CD8-positive, alpha-beta memory T cell (primary cell): ENCODE measurements around the gene CLHC1. TPM values are rescaled to one million over a fixed set of nuclear protein-coding genes. Genes with fewer than 3 reads are reported as not detected.
A peak's percentile ranks its signal among the peaks of the same experiment; 100 is the strongest.

Source experiments
- CTCF ChIA-PET: fragments of 350-600 bp; sonication (Branson Sonifier 250); formaldehyde crosslinking; loops from one replicate; lab custom pipeline; 2021; ENCODE audit warnings: antibody characterized with exemption; lab: Charles Lee
- POLR2A ChIA-PET: fragments of 350-600 bp; sonication (Branson Sonifier 250); formaldehyde crosslinking; loops from one replicate; lab custom pipeline; 2021; ENCODE audit warnings: antibody characterized with exemption; lab: Charles Lee
- DNase-seq, 5 donors: peaks; one replicate each; pipeline versions ENCODE4 v3.0.0 to v3.0.0-alpha.2; 2020 to 2022; ENCODE audit warnings: mixed read lengths in 1 of 5
- H3K27ac ChIP-seq: one replicate; pipeline ENCODE4 v1.7.0; 2013; ENCODE audit warnings: low read depth, mild to moderate bottlenecking, low read length, moderate library complexity
- H3K27me3 ChIP-seq: 2 replicates; pipeline ENCODE4 v1.7.0; 2013; ENCODE audit warnings: low read length, mild to moderate bottlenecking; ENCODE audit not compliant: insufficient read depth, poor library complexity, severe bottlenecking
- H3K36me3 ChIP-seq: 2 replicates; pipeline ENCODE4 v1.7.0; 2013; ENCODE audit warnings: mild to moderate bottlenecking, low read length, moderate library complexity; ENCODE audit not compliant: insufficient read depth
- H3K4me1 ChIP-seq: 2 replicates; pipeline ENCODE4 v1.7.0; 2013; ENCODE audit warnings: mild to moderate bottlenecking, low read length, moderate library complexity; ENCODE audit not compliant: insufficient read depth
- H3K4me3 ChIP-seq: 2 replicates; pipeline ENCODE4 v1.7.0; 2013; ENCODE audit warnings: mild to moderate bottlenecking, low read length
- H3K9me3 ChIP-seq: 2 replicates; pipeline ENCODE4 v1.7.0; 2013; ENCODE audit warnings: mild to moderate bottlenecking, low read length
- H3K27ac Mint-ChIP-seq, 8 donors: one replicate each; pipeline ENCODE4 v1.8.0; 2020 to 2021; ENCODE audit warnings: mixed read lengths in 8 of 8, mild to moderate bottlenecking in 6 of 8, inconsistent platforms in 3 of 8, moderate library complexity in 3 of 8
- H3K27me3 Mint-ChIP-seq, 2 donors: one replicate each; pipeline ENCODE4 v1.8.0; 2020 to 2021; ENCODE audit warnings: mixed read lengths in 2 of 2, mild to moderate bottlenecking in 1 of 2, moderate library complexity in 1 of 2
- H3K36me3 Mint-ChIP-seq, 3 donors: one replicate each; pipeline ENCODE4 v1.8.0; 2020 to 2021; ENCODE audit warnings: mixed read lengths in 3 of 3, inconsistent platforms in 1 of 3, mild to moderate bottlenecking in 1 of 3
- H3K4me1 Mint-ChIP-seq, 3 donors: one replicate each; pipeline ENCODE4 v1.8.0; 2020 to 2021; ENCODE audit warnings: mixed read lengths in 3 of 3, inconsistent platforms in 1 of 3, mild to moderate bottlenecking in 1 of 3
- H3K4me3 Mint-ChIP-seq, 7 donors: one replicate each; pipeline ENCODE4 v1.8.0; 2020 to 2021; ENCODE audit warnings: mixed read lengths in 7 of 7, mild to moderate bottlenecking in 6 of 7, moderate library complexity in 4 of 7, inconsistent platforms in 2 of 7
- H3K9me3 Mint-ChIP-seq, 5 donors: one replicate each; pipeline ENCODE4 v1.8.0; 2020 to 2022; ENCODE audit warnings: mixed read lengths in 5 of 5, mild to moderate bottlenecking in 3 of 5, moderate library complexity in 2 of 5, inconsistent platforms in 1 of 5
- polyA plus RNA-seq: library from polyadenylated mRNA; unstranded; fragments of 300-500 nt; fragmentation: Illumina TruSeq; gene quantifications from one replicate; pipeline ENCODE4 v1.2.3, GENCODE V29; 2021
- total RNA-seq, 2 experiments: library from RNA; stranded (reverse); gene quantifications; one replicate each; pipeline ENCODE4 v1.2.3, GENCODE V29; 2021

Gene CLHC1
- total and polyA plus RNA-seq, 3 experiments from 2014 or later: 1.1 to 9.8 (median 8.4) TPM

DNA sequence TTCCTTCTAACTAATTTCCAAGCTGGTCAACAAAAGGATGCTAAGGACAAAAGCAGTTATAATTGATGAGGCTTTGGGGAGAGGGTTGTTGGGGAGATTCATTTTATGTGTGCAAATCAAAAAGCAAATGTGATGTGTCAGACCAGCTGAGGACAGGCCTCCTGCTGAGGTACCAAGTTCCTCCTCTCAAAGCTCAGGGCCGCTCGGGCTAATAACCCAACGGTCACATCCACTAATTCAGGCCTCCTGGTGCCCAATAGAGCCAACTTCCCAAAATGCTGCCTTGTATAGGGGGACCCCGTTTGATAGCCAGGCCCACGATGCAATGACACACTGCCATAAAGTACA is 93.2 kb downstream of the CLHC1 start:
- H3K36me3 Mint-ChIP-seq: peaks cover 0 to under 1% (median 0%) of the 10 kb centered on the region in 3 donors
- H3K27me3 Mint-ChIP-seq: peaks cover 0 to 3% of the 10 kb centered on the region in 2 donors
- no peaks in the 10 kb centered on the region for H3K27me3 ChIP-seq
- ChIA-PET CTCF (no interaction called here), POLR2A (no interaction called here)
- no peaks in the 10 kb centered on the region for H3K36me3 ChIP-seq
- H3K4me1 ChIP-seq: peaks cover 26% of the 10 kb centered on the region
- no peaks in the 10 kb centered on the region for H3K9me3 Mint-ChIP-seq
- DNase-seq: no peak
- no peak overlapping the region for H3K4me3 Mint-ChIP-seq
- H3K9me3 ChIP-seq: no peaks in the 10 kb centered on the region
- no peak overlapping the region for H3K27ac Mint-ChIP-seq
- H3K4me1 Mint-ChIP-seq: peaks cover 24 to 40% (median 31%) of the 10 kb centered on the region in 3 donors
- no peak overlapping the region for H3K27ac ChIP-seq
- no peak overlapping the region for H3K4me3 ChIP-seq

DNA sequence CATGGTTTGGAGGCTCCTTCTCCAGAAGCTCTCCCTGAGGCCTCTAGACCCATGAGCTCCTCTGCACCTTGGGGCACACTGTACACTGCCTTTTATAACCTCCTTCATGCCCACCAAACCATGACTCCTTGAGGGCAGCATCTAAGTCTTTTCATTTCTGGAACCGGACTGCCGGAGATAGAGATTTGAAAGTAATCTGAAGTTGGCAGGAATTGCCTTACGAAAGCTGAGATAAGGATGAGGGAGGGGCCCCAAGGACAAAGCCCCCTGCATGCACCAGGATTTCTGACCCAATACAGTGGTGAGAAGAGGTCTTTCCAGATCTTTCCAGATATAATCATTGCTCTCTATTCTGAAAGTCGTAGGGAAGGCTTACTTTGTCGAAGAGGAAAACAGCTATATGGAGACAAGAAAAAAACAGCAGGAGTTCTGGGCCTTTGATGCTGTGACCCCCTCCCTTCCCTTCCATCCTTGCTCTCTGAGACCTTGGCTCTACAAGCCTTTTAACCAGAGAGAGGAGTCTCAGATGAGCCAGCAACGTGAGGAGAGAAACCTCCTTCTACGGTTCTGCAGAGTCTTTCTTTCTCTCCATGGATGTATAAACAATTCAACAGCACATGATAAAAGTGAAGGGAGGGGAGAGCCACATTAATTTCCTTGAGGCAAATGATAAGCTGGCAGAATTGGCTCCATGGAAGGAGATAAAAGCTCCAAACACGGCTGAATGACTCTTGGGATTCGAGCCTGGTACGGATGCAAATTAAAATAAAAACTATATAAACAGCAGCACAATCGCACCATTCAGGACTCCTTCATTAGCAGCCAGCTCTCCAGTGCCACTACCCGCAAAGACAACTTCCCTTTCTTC is 93.8 kb downstream of the CLHC1 start:
- no peak for DNase-seq
- peaks cover 32% of the 10 kb centered on the region for H3K4me1 ChIP-seq
- ChIA-PET CTCF (interaction anchor here (0.8 kb wide), 1 partner anchor 33 kb away, joined by 3 read pairs; no protein-coding TSS in a partner anchor), POLR2A (no interaction called here)
- H3K27ac ChIP-seq: peak overlapping the region; percentile 41
- no peaks in the 10 kb centered on the region for H3K36me3 Mint-ChIP-seq
- H3K9me3 ChIP-seq: no peaks in the 10 kb centered on the region
- H3K36me3 ChIP-seq: no peaks in the 10 kb centered on the region
- no peaks in the 10 kb centered on the region for H3K27me3 ChIP-seq
- H3K27me3 Mint-ChIP-seq: peaks cover 0 to 3% of the 10 kb centered on the region in 2 donors
- peaks cover 30 to 46% (median 37%) of the 10 kb centered on the region in 3 donors for H3K4me1 Mint-ChIP-seq
- H3K27ac Mint-ChIP-seq: no peak overlapping the region
- no peaks in the 10 kb centered on the region for H3K9me3 Mint-ChIP-seq
- no peak overlapping the region for H3K4me3 Mint-ChIP-seq
- no peak overlapping the region for H3K4me3 ChIP-seq

DNA sequence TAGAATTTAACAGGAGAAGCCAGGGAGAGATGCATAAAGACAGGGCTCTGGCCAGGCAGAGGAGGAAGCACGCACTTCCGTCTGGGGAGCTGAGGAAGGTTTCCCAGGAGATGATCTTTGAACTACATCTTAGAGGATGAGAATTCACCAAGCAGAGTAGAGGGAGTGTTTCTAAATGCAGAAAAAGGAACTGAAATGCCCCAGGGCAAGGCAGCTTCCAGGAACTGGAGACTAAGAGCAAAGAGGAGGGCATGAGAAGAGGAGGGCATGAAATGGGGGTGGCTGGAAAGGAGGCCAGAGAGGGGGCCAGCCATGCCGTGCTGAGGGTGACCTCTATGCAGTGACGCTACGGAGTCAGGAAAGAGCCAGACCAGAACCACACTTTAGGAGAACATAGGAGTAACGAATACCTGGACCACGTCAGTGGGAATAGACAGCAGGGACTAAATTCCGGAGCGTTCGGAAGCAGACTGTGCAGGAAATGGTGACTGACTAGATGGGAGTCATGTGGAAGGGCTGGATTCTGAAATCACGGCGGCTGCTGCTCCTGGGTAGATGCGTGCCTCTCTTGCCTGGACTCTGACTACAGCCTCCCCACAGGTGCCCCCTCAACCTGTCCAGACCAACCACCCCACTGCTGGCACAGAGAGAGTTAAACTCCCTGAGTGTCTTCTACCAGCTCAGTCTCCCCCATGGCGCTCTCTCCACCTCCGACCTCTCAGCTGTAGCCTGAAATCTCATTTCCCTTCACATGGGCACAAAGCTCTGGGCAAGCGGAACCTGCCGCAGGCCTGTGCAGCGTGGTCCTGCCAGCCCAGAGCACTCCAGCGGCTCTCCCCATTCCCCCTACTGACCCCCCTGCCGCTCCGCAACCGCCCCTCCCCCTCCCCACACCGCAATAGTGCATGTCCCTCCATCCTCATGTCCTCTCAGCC is 94.8 kb downstream of the CLHC1 start:
- ChIA-PET POLR2A (no interaction called here), CTCF (interaction anchor here (1.1 to 1.2 kb wide), 2 partner anchors 7 to 86 kb away, joined by 3 read pairs; no protein-coding TSS in a partner anchor)
- Mint-ChIP-seq H3K27me3 (no peaks in the 10 kb centered on the region), H3K4me3 (no peak overlapping the region), H3K4me1 (peaks cover 31 to 46% (median 37%) of the 10 kb centered on the region in 3 donors), H3K27ac (no peak overlapping the region), H3K36me3 (no peaks in the 10 kb centered on the region), H3K9me3 (no peaks in the 10 kb centered on the region)
- H3K27me3 ChIP-seq: no peaks in the 10 kb centered on the region
- H3K4me3 ChIP-seq: no peak overlapping the region
- H3K4me1 ChIP-seq: peaks cover 36% of the 10 kb centered on the region
- no peaks in the 10 kb centered on the region for H3K9me3 ChIP-seq
- DNase-seq: no peak
- H3K27ac ChIP-seq: peak overlapping the region; percentile 17
- no peaks in the 10 kb centered on the region for H3K36me3 ChIP-seq

DNA sequence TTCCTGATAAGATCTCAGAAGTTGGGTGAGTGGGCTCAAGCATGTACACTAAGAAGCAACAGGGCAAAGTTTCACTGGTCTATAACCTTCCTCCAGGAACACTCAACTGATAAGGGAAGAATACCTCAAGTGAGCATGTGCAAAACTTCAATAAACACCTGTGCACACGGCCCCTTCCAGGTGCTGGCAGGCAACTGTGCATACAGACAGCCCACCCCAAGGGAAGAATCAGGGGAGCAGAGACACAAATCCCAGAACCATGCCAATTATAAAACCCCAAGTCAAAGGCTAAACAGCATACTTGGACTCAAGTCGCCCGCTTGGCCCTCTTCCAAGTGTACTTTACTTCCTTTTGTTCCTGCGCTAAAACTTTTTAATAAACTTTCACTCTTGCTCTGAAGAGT is 96.0 kb downstream of the CLHC1 start:
- ChIA-PET POLR2A (no interaction called here), CTCF (interaction anchor here (1.2 kb wide), 1 partner anchor 8 kb away, joined by 3 read pairs; no protein-coding TSS in a partner anchor)
- no peak overlapping the region for H3K27ac ChIP-seq
- H3K4me1 Mint-ChIP-seq: peaks cover 27 to 36% (median 30%) of the 10 kb centered on the region in 3 donors
- no peaks in the 10 kb centered on the region for H3K36me3 Mint-ChIP-seq
- no peaks in the 10 kb centered on the region for H3K9me3 Mint-ChIP-seq
- peaks cover 32% of the 10 kb centered on the region for H3K4me1 ChIP-seq
- H3K9me3 ChIP-seq: no peaks in the 10 kb centered on the region
- no peak for DNase-seq
- H3K27me3 Mint-ChIP-seq: no peaks in the 10 kb centered on the region
- H3K36me3 ChIP-seq: no peaks in the 10 kb centered on the region
- no peaks in the 10 kb centered on the region for H3K27me3 ChIP-seq
- H3K4me3 ChIP-seq: no peak overlapping the region
- peak overlapping the region in 2 of 8 donors; percentile 20 to 39 for H3K27ac Mint-ChIP-seq
- H3K4me3 Mint-ChIP-seq: no peak overlapping the region

DNA sequence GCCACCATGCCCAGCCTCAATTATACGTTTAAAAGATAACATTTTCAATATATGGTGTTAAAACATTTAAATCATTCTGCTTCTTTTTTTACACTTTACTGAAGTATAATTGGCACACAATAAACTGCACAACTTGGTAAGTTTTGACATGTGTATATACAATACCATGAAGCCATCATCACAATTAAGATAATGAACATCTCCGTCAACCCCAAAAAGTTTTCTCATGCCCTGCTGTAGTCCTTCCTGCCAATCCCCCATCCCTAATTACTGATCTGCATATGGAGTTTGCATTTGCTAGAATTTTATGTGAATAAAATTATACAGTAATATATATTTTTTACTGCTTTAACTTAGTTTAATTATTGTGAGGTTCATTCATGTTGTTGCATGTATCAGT is 96.6 kb downstream of the CLHC1 start:
- ChIA-PET CTCF (no interaction called here), POLR2A (no interaction called here)
- Mint-ChIP-seq H3K4me3 (peak overlapping the region in 1 of 7 donors; percentile 40), H3K9me3 (no peaks in the 10 kb centered on the region), H3K27ac (peak overlapping the region in 1 of 8 donors; percentile 65), H3K36me3 (no peaks in the 10 kb centered on the region), H3K4me1 (peaks cover 27 to 31% (median 30%) of the 10 kb centered on the region in 3 donors), H3K27me3 (no peaks in the 10 kb centered on the region)
- Histone ChIP-seq H3K4me3 (no peak overlapping the region), H3K4me1 (peaks cover 32% of the 10 kb centered on the region), H3K36me3 (no peaks in the 10 kb centered on the region), H3K27me3 (no peaks in the 10 kb centered on the region), H3K9me3 (no peaks in the 10 kb centered on the region), H3K27ac (no peak overlapping the region)
- no peak for DNase-seq

DNA sequence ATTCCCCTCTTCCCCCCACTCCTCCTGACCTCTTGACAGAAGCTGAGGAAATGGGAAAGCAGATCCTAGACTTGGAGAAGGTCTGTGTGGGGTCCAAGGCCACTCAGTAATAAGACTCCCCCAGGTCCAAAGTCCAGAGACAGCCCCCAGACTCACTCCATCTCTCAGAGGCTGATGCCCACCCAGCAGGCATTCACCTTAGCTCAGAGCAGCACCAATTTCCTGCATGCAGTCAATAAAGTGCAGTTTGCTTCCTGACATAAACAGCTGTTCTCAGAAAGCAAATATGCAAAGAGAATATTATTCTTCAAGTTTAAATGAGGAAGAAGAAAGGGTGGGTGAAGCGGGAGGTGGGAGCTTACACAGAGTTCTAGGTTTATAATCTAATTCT is 97.8 kb downstream of the CLHC1 start:
- Histone ChIP-seq H3K27ac (peak overlapping the region; percentile 71), H3K4me3 (peak overlapping the region; percentile 60), H3K4me1 (peaks cover 32% of the 10 kb centered on the region), H3K9me3 (no peaks in the 10 kb centered on the region), H3K27me3 (no peaks in the 10 kb centered on the region), H3K36me3 (no peaks in the 10 kb centered on the region)
- no peaks in the 10 kb centered on the region for H3K36me3 Mint-ChIP-seq
- H3K9me3 Mint-ChIP-seq: no peaks in the 10 kb centered on the region
- no peaks in the 10 kb centered on the region for H3K27me3 Mint-ChIP-seq
- H3K4me1 Mint-ChIP-seq: peaks cover 27 to 31% (median 30%) of the 10 kb centered on the region in 3 donors
- peak overlapping the region; percentile 85 to 98 (median 96) for H3K27ac Mint-ChIP-seq
- CTCF ChIA-PET: interaction anchor here (1.2 to 1.6 kb wide), 2 partner anchors 84 to 89 kb away, joined by 3 to 10 read pairs; partner anchors contain the start of gene RTN4
- POLR2A ChIA-PET: interaction anchor here (2.0 kb wide), 1 partner anchor 84 kb away, joined by 7 read pairs; the partner anchor contains the start of gene RTN4
- no peak for DNase-seq
- peak overlapping the region; percentile 75 to 96 (median 90) for H3K4me3 Mint-ChIP-seq

DNA sequence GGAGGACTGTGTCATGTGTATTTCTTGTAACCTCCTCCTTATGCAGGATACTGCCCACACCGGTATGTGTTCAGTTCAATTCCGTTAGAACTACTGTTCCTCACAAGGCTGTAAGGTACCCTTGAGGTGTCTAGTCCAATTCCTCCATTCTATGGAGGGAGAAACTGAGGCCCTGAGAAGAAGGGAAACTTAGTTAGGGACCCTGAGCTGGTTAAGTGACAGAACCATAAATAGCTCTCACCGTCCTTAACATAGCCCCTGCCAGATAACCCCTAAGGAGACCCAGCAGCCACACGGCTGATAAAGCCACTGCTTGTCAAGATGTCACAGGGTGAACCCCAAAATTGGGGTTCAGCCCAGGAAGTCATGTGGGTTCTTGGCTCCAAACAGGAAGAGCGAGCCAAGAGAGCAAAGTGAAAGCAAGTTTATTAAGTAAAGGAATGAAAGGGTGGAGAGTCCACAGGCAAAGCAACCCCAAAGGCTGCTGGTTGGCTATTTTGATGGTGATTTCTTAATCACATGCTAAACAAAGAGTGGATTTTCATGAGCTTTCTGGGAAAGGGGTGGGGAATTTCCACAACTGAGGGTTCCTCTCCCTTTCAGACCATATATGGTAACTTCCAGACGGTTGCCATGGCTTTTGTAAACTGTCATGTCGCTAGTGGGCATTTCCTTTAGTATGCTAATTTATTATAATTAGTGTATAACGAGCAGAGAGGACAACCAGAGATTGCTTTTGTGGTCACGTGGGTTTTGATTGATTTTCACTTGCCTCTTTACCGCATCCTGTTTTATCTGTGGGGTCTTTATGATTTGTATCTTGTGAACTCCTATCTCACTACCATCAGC is 98.4 kb downstream of the CLHC1 start:
- Mint-ChIP-seq H3K36me3 (no peaks in the 10 kb centered on the region), H3K27me3 (no peaks in the 10 kb centered on the region), H3K4me1 (peaks cover 27 to 31% (median 30%) of the 10 kb centered on the region in 3 donors), H3K9me3 (no peaks in the 10 kb centered on the region), H3K4me3 (peak overlapping the region; percentile 75 to 96 (median 90)), H3K27ac (peak overlapping the region; percentile 85 to 98 (median 96))
- H3K27me3 ChIP-seq: no peaks in the 10 kb centered on the region
- POLR2A ChIA-PET: interaction anchor here (0.9 to 2.0 kb wide), 2 partner anchors 83 to 99 kb away, joined by 3 to 7 read pairs; partner anchors contain the start of genes RPS27A and RTN4
- DNase-seq: peak; percentile 20 to 75 (median 70)
- H3K4me1 ChIP-seq: peaks cover 32% of the 10 kb centered on the region
- no peaks in the 10 kb centered on the region for H3K36me3 ChIP-seq
- H3K9me3 ChIP-seq: no peaks in the 10 kb centered on the region
- peak overlapping the region; percentile 60 for H3K4me3 ChIP-seq
- H3K27ac ChIP-seq: peak overlapping the region; percentile 71
- CTCF ChIA-PET: interaction anchor here (1.2 to 1.6 kb wide), 2 partner anchors 83 to 90 kb away, joined by 3 to 10 read pairs; partner anchors contain the start of gene RTN4
